RWPE2 (cell line): ENCODE results near the gene ERN1.

Experiments used
- ATAC-seq: fragments of 200-7000 bp; cut with Tn5 transposase; 3 replicates; pipeline ENCODE4 v1.9.1; 2021; ENCODE audit warnings: low read depth
- DNase-seq: peaks from one replicate; pipeline ENCODE4 v3.0.0-alpha.2; 2020; ENCODE audit warnings: low spot score
- H3K27ac ChIP-seq: fragments of 450-650 bp; 2 replicates; pipeline ENCODE4 v1.5.1; 2017; ENCODE audit warnings: mild to moderate bottlenecking; ENCODE audit not compliant: poor library complexity, severe bottlenecking
- H3K27me3 ChIP-seq: fragments of 250-450 bp; sonication (Bioruptor Pico); 2 replicates; pipeline ENCODE4 v1.5.1; 2021; ENCODE audit warnings: mild to moderate bottlenecking, moderate library complexity; ENCODE audit not compliant: insufficient read depth, poor library complexity, severe bottlenecking
- H3K36me3 ChIP-seq: fragments of 250-450 bp; sonication (Bioruptor Pico); 2 replicates; pipeline ENCODE4 v1.5.1; 2020; ENCODE audit warnings: low read depth, mild to moderate bottlenecking, moderate library complexity
- H3K4me1 ChIP-seq: fragments of 250-450 bp; sonication (Bioruptor Pico); 2 replicates; pipeline ENCODE4 v1.5.1; 2021; ENCODE audit warnings: mild to moderate bottlenecking, moderate library complexity; ENCODE audit not compliant: insufficient read depth, poor library complexity, severe bottlenecking
- H3K4me3 ChIP-seq: fragments of 250-450 bp; sonication (Bioruptor Pico); 2 replicates; pipeline ENCODE4 v1.5.1; 2021; ENCODE audit warnings: mild to moderate bottlenecking, moderate library complexity; ENCODE audit not compliant: severe bottlenecking
- H3K9me3 ChIP-seq: fragments of 250-450 bp; sonication (Bioruptor Pico); 2 replicates; pipeline ENCODE4 v1.5.1; 2021; ENCODE audit warnings: mild to moderate bottlenecking, moderate library complexity; ENCODE audit not compliant: severe bottlenecking
- CTCF ChIP-seq: fragments of 450-650 bp; IDR thresholded peaks from one replicate; pipeline ENCODE4 v1.5.1; 2017; ENCODE audit warnings: mild to moderate bottlenecking, moderate library complexity; ENCODE audit not compliant: poor library complexity, severe bottlenecking

Gene ERN1

GRCh38 chr17:64166876-64167275 lies 36.9 kb upstream of the ERN1 start:
- Histone ChIP-seq H3K27me3 (no peaks in the 10 kb centered on the region), H3K36me3 (peaks cover 51% of the 10 kb centered on the region), H3K4me3 (no peak overlapping the region), H3K27ac (no peak overlapping the region), H3K4me1 (peaks cover 10% of the 10 kb centered on the region), H3K9me3 (no peaks in the 10 kb centered on the region)
- DNase-seq (no peak), ATAC-seq (no peak)
- no peak for TF ChIP-seq CTCF

- ATAC-seq (no peak), DNase-seq (no peak)
- H3K4me3 ChIP-seq: no peak overlapping the region
- H3K4me1 ChIP-seq: peaks cover 3% of the 10 kb centered on the region
- H3K27ac ChIP-seq: no peak overlapping the region
- no peak for TF ChIP-seq CTCF
- H3K36me3 ChIP-seq: peaks cover 51% of the 10 kb centered on the region
- no peaks in the 10 kb centered on the region for H3K9me3 ChIP-seq
- no peaks in the 10 kb centered on the region for H3K27me3 ChIP-seq
Measured at GRCh38 chr17:64165347-64165746, 35.4 kb upstream of the ERN1 start.

- no peak for TF ChIP-seq CTCF
- H3K36me3 ChIP-seq: peaks cover 52% of the 10 kb centered on the region
- H3K27ac ChIP-seq: no peak overlapping the region
- peaks cover 3% of the 10 kb centered on the region for H3K4me1 ChIP-seq
- no peak overlapping the region for H3K4me3 ChIP-seq
- ATAC-seq (no peak), DNase-seq (no peak)
- no peaks in the 10 kb centered on the region for H3K27me3 ChIP-seq
- no peaks in the 10 kb centered on the region for H3K9me3 ChIP-seq
Measured at GRCh38 chr17:64164596-64165285, 34.8 kb upstream of the ERN1 start.

GRCh38 chr17:64163468-64163867 lies 33.5 kb upstream of the ERN1 start:
- H3K9me3 ChIP-seq: no peaks in the 10 kb centered on the region
- no peaks in the 10 kb centered on the region for H3K27me3 ChIP-seq
- no peak for TF ChIP-seq CTCF
- no peak overlapping the region for H3K4me3 ChIP-seq
- peaks cover 53% of the 10 kb centered on the region for H3K36me3 ChIP-seq
- DNase-seq (no peak), ATAC-seq (no peak)
- peaks cover 3% of the 10 kb centered on the region for H3K4me1 ChIP-seq
- H3K27ac ChIP-seq: no peak overlapping the region

- DNase-seq (no peak), ATAC-seq (no peak)
- H3K36me3 ChIP-seq: peaks cover 54% of the 10 kb centered on the region
- no peak overlapping the region for H3K27ac ChIP-seq
- H3K9me3 ChIP-seq: no peaks in the 10 kb centered on the region
- H3K4me1 ChIP-seq: peaks cover 3% of the 10 kb centered on the region
- TF ChIP-seq CTCF: no peak
- no peak overlapping the region for H3K4me3 ChIP-seq
- H3K27me3 ChIP-seq: no peaks in the 10 kb centered on the region
Measured at GRCh38 chr17:64162554-64162953, 32.6 kb upstream of the ERN1 start.
